IMR-90 (cell line): ENCODE data around the gene RNF223. TPM values are rescaled to one million over a fixed set of nuclear protein-coding genes. Genes with fewer than 3 reads are reported as not detected.

Experiments
- ATAC-seq: fragments of 200-7000 bp; cut with Tn5 transposase; 2 replicates; pipeline ENCODE4 v1.9.1; 2020; ENCODE audit warnings: low read depth, mild to moderate bottlenecking, moderate library complexity
- BruUV-seq: library from RNA; stranded (reverse); fragments of 400-500 nt; replicated peaks from 2 replicates; lab custom pipeline; 2021; lab: Mats Ljungman, UMichigan
- CTCF ChIA-PET: fragments of 300-600 bp; formaldehyde crosslinking; extraction: SDS; loops from one replicate; lab custom pipeline; 2021; ENCODE audit warnings: antibody characterized with exemption; lab: Yijun Ruan, JAX
- POLR2A ChIA-PET: fragments of 300-600 bp; sonication (Branson Sonifier 250); formaldehyde crosslinking; loops from one replicate; lab custom pipeline; 2022; ENCODE audit warnings: antibody characterized with exemption; ENCODE audit not compliant: unreplicated experiment; lab: Charles Lee
- DNase-seq: peaks from one replicate; pipeline ENCODE4 v3.0.0; 2013
- H2AFZ ChIP-seq: replicated peaks from 2 replicates; pipeline ENCODE3; 2013; ENCODE audit warnings: low read length, mild to moderate bottlenecking; ENCODE audit not compliant: poor library complexity
- H2AK5ac ChIP-seq: 2 replicates; pipeline ENCODE4 v1.6.1; 2013; ENCODE audit warnings: low read depth, low read length, inconsistent platforms
- H2AK9ac ChIP-seq: replicated peaks from 2 replicates; pipeline ENCODE3; 2013; ENCODE audit warnings: mild to moderate bottlenecking, low read depth, low read length, moderate library complexity; ENCODE audit not compliant: poor library complexity
- H2BK120ac ChIP-seq: 2 replicates; pipeline ENCODE4 v1.6.1; 2013; ENCODE audit warnings: low read depth, low read length, inconsistent platforms
- H2BK15ac ChIP-seq: 3 replicates; pipeline ENCODE4 v1.6.1; 2013; ENCODE audit warnings: low read depth, low read length, inconsistent platforms
- H2BK20ac ChIP-seq: 2 replicates; pipeline ENCODE4 v1.6.1; 2013; ENCODE audit warnings: low read depth, mild to moderate bottlenecking, inconsistent platforms, low read length, moderate library complexity
- H2BK5ac ChIP-seq: 2 replicates; pipeline ENCODE4 v1.6.1; 2013; ENCODE audit warnings: mild to moderate bottlenecking, low read depth, low read length, inconsistent platforms; ENCODE audit not compliant: poor library complexity, severe bottlenecking
- H3K14ac ChIP-seq: replicated peaks from 2 replicates; pipeline ENCODE4 v1.6.1; 2013; ENCODE audit warnings: low read depth, low read length, inconsistent platforms
- H3K18ac ChIP-seq: 2 replicates; pipeline ENCODE4 v1.6.1; 2013; ENCODE audit warnings: low read depth, low read length, control low read depth
- H3K23ac ChIP-seq: 2 replicates; pipeline ENCODE4 v1.6.1; 2013; ENCODE audit warnings: low read depth, low read length, inconsistent platforms
- H3K27ac ChIP-seq: 2 replicates; pipeline ENCODE4 v1.5.1; 2013; ENCODE audit warnings: mild to moderate bottlenecking, control low read depth, low read length; ENCODE audit not compliant: insufficient read depth
- H3K27me3 ChIP-seq: 2 replicates; pipeline ENCODE4 v1.6.1; 2013; ENCODE audit warnings: low read length; ENCODE audit not compliant: control insufficient read depth, insufficient read depth
- H3K36me3 ChIP-seq: 2 replicates; pipeline ENCODE4 v1.6.1; 2013; ENCODE audit warnings: low read length, mixed read lengths; ENCODE audit not compliant: control insufficient read depth, insufficient read depth
- H3K4ac ChIP-seq: 2 replicates; pipeline ENCODE4 v1.6.1; 2013; ENCODE audit warnings: low read depth, low read length, inconsistent platforms
- H3K4me1 ChIP-seq: 2 replicates; pipeline ENCODE4 v1.6.1; 2013; ENCODE audit warnings: low read length, mixed read lengths; ENCODE audit not compliant: control insufficient read depth, insufficient read depth
- H3K4me2 ChIP-seq: 2 replicates; pipeline ENCODE4 v1.6.1; 2013; ENCODE audit warnings: low read depth, mild to moderate bottlenecking, control low read depth, low read length, moderate library complexity
- H3K4me3 ChIP-seq: 2 replicates; pipeline ENCODE4 v1.5.1; 2013; ENCODE audit warnings: low read depth, mild to moderate bottlenecking, control low read depth, low read length, moderate library complexity; ENCODE audit not compliant: insufficient read depth
- H3K56ac ChIP-seq: 2 replicates; pipeline ENCODE4 v1.6.1; 2013; ENCODE audit warnings: low read length, inconsistent platforms; ENCODE audit not compliant: insufficient read depth; ENCODE audit errors: extremely low read depth
- H3K79me1 ChIP-seq, 2 experiments: 2 replicates each; pipeline ENCODE4 v1.6.1; 2013; ENCODE audit warnings: low read length in 2 of 2, inconsistent platforms in 1 of 2, low read depth in 1 of 2
- H3K9ac ChIP-seq: 2 replicates; pipeline ENCODE4 v1.6.1; 2013; ENCODE audit warnings: low read depth, low read length, control low read depth
- H3K9me1 ChIP-seq: 2 replicates; pipeline ENCODE4 v1.6.1; 2013; ENCODE audit warnings: low read length, inconsistent platforms; ENCODE audit not compliant: insufficient read depth
- H3K9me3 ChIP-seq: 2 replicates; pipeline ENCODE4 v1.6.1; 2013; ENCODE audit warnings: low read length; ENCODE audit not compliant: control insufficient read depth, insufficient read depth
- H4K20me1 ChIP-seq: 2 replicates; pipeline ENCODE4 v1.6.1; 2013; ENCODE audit warnings: low read length, inconsistent platforms; ENCODE audit not compliant: insufficient read depth
- H4K5ac ChIP-seq: 2 replicates; pipeline ENCODE4 v1.6.1; 2013; ENCODE audit warnings: mild to moderate bottlenecking, low read depth, low read length, control low read depth
- H4K8ac ChIP-seq, 2 experiments: 2 replicates each; pipeline ENCODE4 v1.6.1; 2013; ENCODE audit warnings: low read depth in 2 of 2, low read length in 2 of 2, control low read depth in 1 of 2, inconsistent platforms in 1 of 2
- H4K91ac ChIP-seq: 2 replicates; pipeline ENCODE4 v1.6.1; 2013; ENCODE audit warnings: low read depth, low read length, inconsistent platforms; ENCODE audit not compliant: insufficient read depth
- BHLHE40 ChIP-seq: fragments of 150-350 bp; IDR thresholded peaks from 2 replicates; pipeline ENCODE4 v1.6.1; 2016; ENCODE audit warnings: mild to moderate bottlenecking, low read depth, low read length
- CEBPB ChIP-seq: IDR thresholded peaks from 2 replicates; pipeline ENCODE4 v1.6.1; 2012; ENCODE audit warnings: low read depth, low read length, improper control_type of control experiment
- CHD1 ChIP-seq: IDR thresholded peaks from 2 replicates; pipeline ENCODE4 v1.6.1; 2012; ENCODE audit warnings: low read depth, low read length, improper control_type of control experiment
- FOS ChIP-seq: fragments of 150-350 bp; IDR thresholded peaks from 2 replicates; pipeline ENCODE4 v1.6.1; 2016; ENCODE audit warnings: low read depth, low read length
- MAFK ChIP-seq: IDR thresholded peaks from 2 replicates; pipeline ENCODE4 v1.6.1; 2012; ENCODE audit warnings: low read depth, low read length, improper control_type of control experiment
- MAZ ChIP-seq: IDR thresholded peaks from 2 replicates; pipeline ENCODE4 v1.6.1; 2012; ENCODE audit warnings: low read depth, mild to moderate bottlenecking, low read length, improper control_type of control experiment, moderate library complexity, borderline replicate concordance
- MXI1 ChIP-seq: IDR thresholded peaks from 2 replicates; pipeline ENCODE4 v1.6.1; 2012; ENCODE audit warnings: low read depth, mild to moderate bottlenecking, low read length, moderate library complexity, borderline replicate concordance
- NFE2L2 ChIP-seq: fragments of 150-350 bp; IDR thresholded peaks from 2 replicates; pipeline ENCODE4 v1.6.1; 2016; ENCODE audit warnings: low read depth, mild to moderate bottlenecking, low read length
- POLR2A ChIP-seq: IDR thresholded peaks from 2 replicates; pipeline ENCODE4 v1.6.1; 2012; ENCODE audit warnings: mild to moderate bottlenecking, low read depth, low read length
- RAD21 ChIP-seq: IDR thresholded peaks from 2 replicates; pipeline ENCODE4 v1.6.1; 2012; ENCODE audit warnings: low read length, improper control_type of control experiment
- RCOR1 ChIP-seq: IDR thresholded peaks from 2 replicates; pipeline ENCODE4 v1.6.1; 2012; ENCODE audit warnings: mild to moderate bottlenecking, low read length, improper control_type of control experiment; ENCODE audit not compliant: insufficient replicate concordance
- SMC3 ChIP-seq: fragments of 150-350 bp; IDR thresholded peaks from 2 replicates; pipeline ENCODE4 v1.6.1; 2016; ENCODE audit warnings: low read depth, mild to moderate bottlenecking, antibody characterized with exemption, low read length, moderate library complexity
- WGBS, 2 experiments: methylation state at CpG; one replicate each; pipeline versions ENCODE4 v1.1.5 to v1.1.7; 2013; ENCODE audit warnings: missing lambda C conversion rate in 2 of 2; ENCODE audit not compliant: insufficient read length in 1 of 2; ENCODE audit errors: extremely low coverage in 2 of 2; 5-methylcytosine and 5-hydroxymethylcytosine counted together
- dilution Hi-C: fragments of 300-500 bp; cut with HindIII; formaldehyde crosslinking; loops from one replicate; pipeline ENCODE4 v1.14.3; 2018; ENCODE audit warnings: low sequenced_read_pairs; ENCODE audit not compliant: unreplicated experiment
- in situ Hi-C: fragments of 300-500 bp; cut with MboI; formaldehyde crosslinking; loops from 3 replicates; pipeline ENCODE4 v1.14.3; 2019; ENCODE audit warnings: low sequenced_read_pairs, inconsistent platforms, mixed read lengths
- intact Hi-C: fragments of 100-400 bp; cut with micrococcal nuclease; formaldehyde crosslinking; loops from 2 replicates; pipeline ENCODE4 v1.10.0; 2022
- polyA plus RNA-seq, 3 experiments: library from polyadenylated mRNA; depleted of rRNA; stranded (reverse); fragments of >200 nt; gene quantifications; 2 replicates each; pipeline ENCODE4 v1.2.3, GENCODE V29; 2012; ENCODE audit warnings: low replicate concordance in 1 of 3
- total RNA-seq: library from RNA; depleted of rRNA; stranded (reverse); fragments of >200 nt; gene quantifications from 2 replicates; pipeline ENCODE4 v1.2.3, GENCODE V29; 2012
- TF ChIP-seq, protein P1 (sequence below): conservative IDR thresholded peaks from 2 replicates; pipeline ENCODE4 v1.5.1; 2012; ENCODE audit warnings: mild to moderate bottlenecking, low read depth, low read length, improper control_type of control experiment
- TF ChIP-seq, protein P2 (sequence below): fragments of 150-350 bp; IDR thresholded peaks from 2 replicates; pipeline ENCODE4 v1.6.1; 2016; ENCODE audit warnings: low read depth, mild to moderate bottlenecking, low read length, moderate library complexity, borderline replicate concordance
- TF ChIP-seq, protein P3 (sequence below): fragments of 150-350 bp; IDR thresholded peaks from 2 replicates; pipeline ENCODE4 v1.6.1; 2017; ENCODE audit warnings: mild to moderate bottlenecking, antibody characterized with exemption, low read length, low read depth

The RNF223 gene
- total and polyA plus RNA-seq, 2 of the 4 experiments (the other 2 are of a cell fraction) = not detected

DNA sequence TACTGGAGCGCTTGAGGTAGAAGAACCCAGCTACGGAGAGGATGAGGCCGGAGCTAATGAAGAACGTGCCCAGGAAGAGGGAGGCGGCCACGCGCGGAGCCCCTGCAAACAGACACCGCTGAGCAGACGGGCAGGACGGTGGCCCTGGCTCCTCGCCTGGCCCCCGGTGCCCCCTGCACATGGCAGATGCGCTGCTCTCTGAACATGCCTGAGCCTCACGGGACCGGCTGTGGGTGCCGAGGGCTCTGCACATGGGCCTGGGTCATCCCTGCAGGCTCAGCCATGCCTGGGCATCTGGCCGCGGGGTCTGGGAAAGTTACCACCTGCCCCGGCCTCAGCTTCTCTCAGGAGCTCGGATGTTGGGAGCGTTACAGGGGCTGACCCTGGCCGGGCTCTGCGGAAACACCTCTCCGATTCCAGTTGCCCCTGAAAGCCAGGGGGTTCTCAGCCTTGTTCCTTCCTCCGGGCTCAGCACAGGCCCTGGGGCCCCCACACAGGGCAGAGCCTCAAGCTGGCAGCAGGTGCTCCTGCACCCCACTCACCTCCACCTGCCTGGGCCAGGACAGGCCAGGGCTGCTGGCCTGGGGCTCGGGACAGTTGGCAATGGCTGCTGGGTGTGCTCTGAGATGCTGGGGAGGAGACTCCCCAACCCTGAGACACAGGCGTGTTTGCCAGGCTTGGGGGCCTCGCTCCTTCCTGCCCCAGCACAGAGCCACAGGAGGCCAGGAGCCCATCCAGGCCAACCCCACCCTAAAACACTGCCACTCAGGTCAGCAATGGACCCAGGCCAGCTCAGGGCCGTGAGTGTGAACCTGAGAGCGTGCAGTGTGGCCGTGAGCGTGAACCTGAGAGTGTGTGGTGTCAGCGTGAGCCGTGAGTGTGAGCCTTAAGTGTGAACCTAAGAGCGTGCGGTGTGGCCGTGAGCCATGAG lies 12.1 kb upstream of the RNF223 start:
- Histone ChIP-seq H3K56ac (no peak overlapping the region), H3K14ac (no peak overlapping the region), H4K5ac (no peak overlapping the region), H4K20me1 (no peaks in the 10 kb centered on the region; the same call in 1 of the 2 replicates), H3K18ac (no peak overlapping the region), H2BK15ac (no peak overlapping the region), H3K23ac (no peak overlapping the region), H4K8ac (no peak overlapping the region), H2BK120ac (no peak overlapping the region), H3K27me3 (no peaks in the 10 kb centered on the region), H2AK5ac (no peak overlapping the region), H3K79me1 (no peaks in the 10 kb centered on the region), H3K4me3 (no peak overlapping the region), H3K9ac (no peak overlapping the region), H4K91ac (no peak overlapping the region), H3K4me1 (no peaks in the 10 kb centered on the region), H3K27ac (no peak overlapping the region), H3K36me3 (peaks cover 4% of the 10 kb centered on the region), H3K4ac (no peak overlapping the region), H2BK5ac (no peak overlapping the region), H2AFZ (no peak overlapping the region), H3K9me1 (no peaks in the 10 kb centered on the region), H3K4me2 (no peak overlapping the region), H2BK20ac (no peak overlapping the region), H2AK9ac (no peak overlapping the region), H3K9me3 (no peaks in the 10 kb centered on the region)
- POLR2A ChIA-PET = no interaction called here
- in situ Hi-C loops (no loop called here), dilution Hi-C loops (no loop called here), intact Hi-C loops (no loop called here)
- CTCF ChIA-PET = no interaction called here
- no peak for ATAC-seq
- WGBS, 2 experiments = 93% methylated on average over 21 of the region's 38 CpGs; no CpG with 5 or more reads in 1 of the 2 experiments
- no TSS peak for BruUV-seq
- DNase-seq = no peak
- no peak for TF ChIP-seq POLR2A
- TF ChIP-seq, protein P1, sequence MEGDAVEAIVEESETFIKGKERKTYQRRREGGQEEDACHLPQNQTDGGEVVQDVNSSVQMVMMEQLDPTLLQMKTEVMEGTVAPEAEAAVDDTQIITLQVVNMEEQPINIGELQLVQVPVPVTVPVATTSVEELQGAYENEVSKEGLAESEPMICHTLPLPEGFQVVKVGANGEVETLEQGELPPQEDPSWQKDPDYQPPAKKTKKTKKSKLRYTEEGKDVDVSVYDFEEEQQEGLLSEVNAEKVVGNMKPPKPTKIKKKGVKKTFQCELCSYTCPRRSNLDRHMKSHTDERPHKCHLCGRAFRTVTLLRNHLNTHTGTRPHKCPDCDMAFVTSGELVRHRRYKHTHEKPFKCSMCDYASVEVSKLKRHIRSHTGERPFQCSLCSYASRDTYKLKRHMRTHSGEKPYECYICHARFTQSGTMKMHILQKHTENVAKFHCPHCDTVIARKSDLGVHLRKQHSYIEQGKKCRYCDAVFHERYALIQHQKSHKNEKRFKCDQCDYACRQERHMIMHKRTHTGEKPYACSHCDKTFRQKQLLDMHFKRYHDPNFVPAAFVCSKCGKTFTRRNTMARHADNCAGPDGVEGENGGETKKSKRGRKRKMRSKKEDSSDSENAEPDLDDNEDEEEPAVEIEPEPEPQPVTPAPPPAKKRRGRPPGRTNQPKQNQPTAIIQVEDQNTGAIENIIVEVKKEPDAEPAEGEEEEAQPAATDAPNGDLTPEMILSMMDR = no peak
- TF ChIP-seq CEBPB = no peak
- TF ChIP-seq, protein P2, sequence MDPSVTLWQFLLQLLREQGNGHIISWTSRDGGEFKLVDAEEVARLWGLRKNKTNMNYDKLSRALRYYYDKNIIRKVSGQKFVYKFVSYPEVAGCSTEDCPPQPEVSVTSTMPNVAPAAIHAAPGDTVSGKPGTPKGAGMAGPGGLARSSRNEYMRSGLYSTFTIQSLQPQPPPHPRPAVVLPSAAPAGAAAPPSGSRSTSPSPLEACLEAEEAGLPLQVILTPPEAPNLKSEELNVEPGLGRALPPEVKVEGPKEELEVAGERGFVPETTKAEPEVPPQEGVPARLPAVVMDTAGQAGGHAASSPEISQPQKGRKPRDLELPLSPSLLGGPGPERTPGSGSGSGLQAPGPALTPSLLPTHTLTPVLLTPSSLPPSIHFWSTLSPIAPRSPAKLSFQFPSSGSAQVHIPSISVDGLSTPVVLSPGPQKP = no peak
- TF ChIP-seq MAZ = no peak
- no peak for TF ChIP-seq CHD1
- TF ChIP-seq MAFK = no peak
- no peak for TF ChIP-seq BHLHE40
- no peak for TF ChIP-seq RAD21
- TF ChIP-seq FOS = no peak
- TF ChIP-seq SMC3 = no peak
- no peak for TF ChIP-seq NFE2L2
- TF ChIP-seq RCOR1 = no peak
- TF ChIP-seq, protein P3, sequence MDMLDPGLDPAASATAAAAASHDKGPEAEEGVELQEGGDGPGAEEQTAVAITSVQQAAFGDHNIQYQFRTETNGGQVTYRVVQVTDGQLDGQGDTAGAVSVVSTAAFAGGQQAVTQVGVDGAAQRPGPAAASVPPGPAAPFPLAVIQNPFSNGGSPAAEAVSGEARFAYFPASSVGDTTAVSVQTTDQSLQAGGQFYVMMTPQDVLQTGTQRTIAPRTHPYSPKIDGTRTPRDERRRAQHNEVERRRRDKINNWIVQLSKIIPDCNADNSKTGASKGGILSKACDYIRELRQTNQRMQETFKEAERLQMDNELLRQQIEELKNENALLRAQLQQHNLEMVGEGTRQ = no peak
- no peak for TF ChIP-seq MXI1
